Vagina (tissue), 2 donors: ENCODE measurements around the gene VPS11. TPM values are rescaled to one million over a fixed set of nuclear protein-coding genes. Genes with fewer than 3 reads are reported as not detected.

Experiments used
- DNase-seq, 2 donors: peaks; one replicate each; pipeline ENCODE4 v3.0.0-alpha.2; 2017; ENCODE audit errors: extremely low spot score in 2 of 2
- H3K27ac ChIP-seq: fragments of 200-600 bp; sonication (generic); one replicate; pipeline ENCODE4 v1.5.1; 2019
- H3K27me3 ChIP-seq: fragments of 200-600 bp; sonication (generic); one replicate; pipeline ENCODE4 v1.5.1; 2019
- H3K36me3 ChIP-seq, 2 donors: fragments of 200-600 bp; sonication (generic); one replicate each; pipeline ENCODE4 v1.5.1; 2017 to 2019
- H3K4me1 ChIP-seq: fragments of 200-600 bp; sonication (generic); one replicate; pipeline ENCODE4 v1.5.1; 2019
- H3K4me3 ChIP-seq, 2 donors: fragments of 200-600 bp; sonication (generic); 1 replicate in 1 of 2; 2 replicates in 1 of 2; pipeline ENCODE4 v1.5.1; 2016 to 2019
- H3K9me3 ChIP-seq: fragments of 200-600 bp; sonication (generic); one replicate; pipeline ENCODE4 v1.5.1; 2019
- POLR2A ChIP-seq, 2 donors: fragments of 450-650 bp; IDR thresholded peaks; one replicate each; pipeline ENCODE4 v1.6.1; 2017; ENCODE audit warnings: antibody characterized with exemption in 2 of 2, mild to moderate bottlenecking in 2 of 2, moderate library complexity in 2 of 2
- POLR2AphosphoS5 ChIP-seq, 2 donors: sonication (generic); formaldehyde crosslinking; IDR thresholded peaks; one replicate each; pipeline ENCODE4 v1.9.0; 2017; ENCODE audit warnings: antibody characterized with exemption in 2 of 2, mild to moderate bottlenecking in 2 of 2, low read depth in 1 of 2; ENCODE audit not compliant: insufficient read depth in 1 of 2
- intact Hi-C: fragments of 100-400 bp; cut with DNase I; formaldehyde crosslinking; loops from one replicate; pipeline ENCODE4 v1.15.1; 2023
- microRNA-seq: library from miRNA; unstranded; fragments of <30 nt; microRNA quantifications from one replicate; pipeline ENCODE4, GENCODE V29; 2017; ENCODE audit warnings: borderline number of aligned reads, borderline replicate concordance
- total RNA-seq: library from RNA; depleted of rRNA; stranded (reverse); fragments of >200 nt; gene quantifications from one replicate; pipeline ENCODE4 v1.2.3, GENCODE V29; 2016
- TF ChIP-seq, protein P1 (sequence below), 3 experiments: fragments of 450-650 bp in 2 of 3; fragments of 200-600 bp in 1 of 3; sonication (generic) in 1 of 3; IDR thresholded peaks; one replicate each; pipeline ENCODE4 v1.5.1; 2017 to 2019; ENCODE audit warnings: antibody characterized with exemption in 3 of 3, mild to moderate bottlenecking in 2 of 3, moderate library complexity in 2 of 3

Gene VPS11
- total RNA-seq, 1 donor from 2014 or later = 56.0 TPM

- H3K27me3 ChIP-seq = no peaks in the 10 kb centered on the region
- H3K27ac ChIP-seq = no peak overlapping the region
- DNase-seq = no peak
- no peaks in the 10 kb centered on the region for H3K9me3 ChIP-seq
- H3K36me3 ChIP-seq = peaks cover 0 to 42% of the 10 kb centered on the region in 2 donors
- no peak overlapping the region for H3K4me3 ChIP-seq
- H3K4me1 ChIP-seq = peaks cover 15% of the 10 kb centered on the region
- no peak for TF ChIP-seq POLR2AphosphoS5 (IDR thresholded peaks at IDR 0.05; ENCODE audit: insufficient read depth in 1 of 2, low read depth in 1 of 2)
- TF ChIP-seq POLR2A (IDR thresholded peaks at IDR 0.05) = no peak
- TF ChIP-seq, protein P1, sequence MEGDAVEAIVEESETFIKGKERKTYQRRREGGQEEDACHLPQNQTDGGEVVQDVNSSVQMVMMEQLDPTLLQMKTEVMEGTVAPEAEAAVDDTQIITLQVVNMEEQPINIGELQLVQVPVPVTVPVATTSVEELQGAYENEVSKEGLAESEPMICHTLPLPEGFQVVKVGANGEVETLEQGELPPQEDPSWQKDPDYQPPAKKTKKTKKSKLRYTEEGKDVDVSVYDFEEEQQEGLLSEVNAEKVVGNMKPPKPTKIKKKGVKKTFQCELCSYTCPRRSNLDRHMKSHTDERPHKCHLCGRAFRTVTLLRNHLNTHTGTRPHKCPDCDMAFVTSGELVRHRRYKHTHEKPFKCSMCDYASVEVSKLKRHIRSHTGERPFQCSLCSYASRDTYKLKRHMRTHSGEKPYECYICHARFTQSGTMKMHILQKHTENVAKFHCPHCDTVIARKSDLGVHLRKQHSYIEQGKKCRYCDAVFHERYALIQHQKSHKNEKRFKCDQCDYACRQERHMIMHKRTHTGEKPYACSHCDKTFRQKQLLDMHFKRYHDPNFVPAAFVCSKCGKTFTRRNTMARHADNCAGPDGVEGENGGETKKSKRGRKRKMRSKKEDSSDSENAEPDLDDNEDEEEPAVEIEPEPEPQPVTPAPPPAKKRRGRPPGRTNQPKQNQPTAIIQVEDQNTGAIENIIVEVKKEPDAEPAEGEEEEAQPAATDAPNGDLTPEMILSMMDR (IDR thresholded peaks at IDR 0.05) = no peak
- intact Hi-C loops = no loop called here
Measured at GRCh38 chr11:119126675-119127268, 59.2 kb downstream of the VPS11 start.

GRCh38 chr11:119130662-119131061 lies 63.0 kb downstream of the VPS11 start:
- no peak for DNase-seq
- Histone ChIP-seq H3K4me1 (no peaks in the 10 kb centered on the region), H3K36me3 (peaks cover 0 to 58% of the 10 kb centered on the region in 2 donors), H3K4me3 (no peak overlapping the region), H3K9me3 (no peaks in the 10 kb centered on the region), H3K27ac (no peak overlapping the region), H3K27me3 (no peaks in the 10 kb centered on the region)
- TF ChIP-seq POLR2A (IDR thresholded peaks at IDR 0.05) (no peak), POLR2AphosphoS5 (IDR thresholded peaks at IDR 0.05; ENCODE audit: insufficient read depth in 1 of 2, low read depth in 1 of 2) (no peak)
- TF ChIP-seq, protein P1 (IDR thresholded peaks at IDR 0.05) = no peak
- intact Hi-C loops = no loop called here

Small RNA genes within 50 kb of the gene (microRNA-seq; reads per million reads assigned to microRNA genes)
- gene MIR3656 = not detected

Other genes starting within 250 kb of the VPS11 start
- not detected for gene CXCR5, start 183.9 kb upstream of the VPS11 start, total RNA-seq
- 30.0 TPM for gene BCL9L, start 141.9 kb upstream of the VPS11 start, total RNA-seq
- gene UPK2, start 111.5 kb upstream of the VPS11 start, total RNA-seq = not detected
- gene FOXR1, start 96.1 kb upstream of the VPS11 start, total RNA-seq = not detected
- gene CENATAC, start 69.7 kb upstream of the VPS11 start, total RNA-seq = 49.8 TPM
- 1,843 TPM for gene RPS25, start 49.5 kb upstream of the VPS11 start, total RNA-seq
- gene TRAPPC4, start 49.1 kb upstream of the VPS11 start, total RNA-seq = 40.0 TPM
- gene SLC37A4, start 36.9 kb upstream of the VPS11 start, total RNA-seq = 16.0 TPM
- 49.6 TPM for gene HYOU1, start 10.6 kb upstream of the VPS11 start, total RNA-seq
- gene HMBS, start 17.1 kb downstream of the VPS11 start, total RNA-seq = 13.5 TPM
- 18.2 TPM for gene DPAGT1, start 34.0 kb downstream of the VPS11 start, total RNA-seq
- gene C2CD2L, start 39.5 kb downstream of the VPS11 start, total RNA-seq = 7.1 TPM
- gene HINFP, start 53.8 kb downstream of the VPS11 start, total RNA-seq = 22.1 TPM
- 3.2 TPM for gene ABCG4, start 81.2 kb downstream of the VPS11 start, total RNA-seq
- gene NLRX1, start 100.9 kb downstream of the VPS11 start, total RNA-seq = 15.5 TPM
- 0.25 TPM for gene NHERF4, start 117.7 kb downstream of the VPS11 start, total RNA-seq
- 15.5 TPM for gene CBL, start 138.5 kb downstream of the VPS11 start, total RNA-seq
- 295 TPM for gene MCAM, start 249.3 kb downstream of the VPS11 start, total RNA-seq